GM10847 (cell line): ENCODE data around the gene NIM1K.

Source experiments
- POLR2A ChIP-seq: IDR thresholded peaks from 2 replicates; pipeline ENCODE4 v1.6.1; 2011; ENCODE audit not compliant: insufficient read length; ENCODE audit errors: extremely low read depth

NIM1K gene

DNA sequence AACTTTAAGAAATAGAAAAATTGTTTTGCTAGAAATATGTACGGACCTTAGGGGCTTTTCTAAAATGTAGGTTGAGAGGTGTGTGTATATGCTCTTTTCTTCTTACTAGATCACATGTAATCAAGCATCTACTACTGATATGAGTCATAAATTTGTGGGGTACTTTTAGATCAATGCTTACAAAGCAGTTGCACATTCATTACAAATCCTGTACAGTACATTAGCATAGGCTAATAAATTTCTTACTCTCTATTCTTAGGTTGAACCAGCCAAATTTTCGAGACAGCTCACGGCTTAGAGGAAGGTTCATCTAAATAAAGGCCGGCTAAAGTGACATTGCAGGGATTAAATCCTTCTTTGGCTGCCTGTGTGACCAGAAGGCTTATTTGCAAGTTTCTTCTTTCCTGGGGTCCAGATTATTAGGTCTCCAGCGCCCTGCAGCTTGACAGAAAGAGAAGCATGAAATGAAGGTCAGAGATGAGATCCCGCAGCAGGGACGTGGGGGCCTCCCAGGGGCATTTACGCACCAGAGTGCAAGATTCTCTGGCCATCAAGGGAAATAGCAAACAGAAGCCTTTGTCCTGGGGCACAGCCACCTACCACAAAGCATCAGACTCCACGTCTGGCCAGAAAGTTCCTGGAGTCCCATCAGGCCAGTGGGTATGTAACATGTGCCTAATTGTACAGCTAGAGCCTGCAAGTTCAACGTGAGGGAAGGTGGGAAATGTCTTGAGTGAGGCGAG lies 53.0 kb downstream of the NIM1K start:
- no peak for TF ChIP-seq POLR2A

DNA sequence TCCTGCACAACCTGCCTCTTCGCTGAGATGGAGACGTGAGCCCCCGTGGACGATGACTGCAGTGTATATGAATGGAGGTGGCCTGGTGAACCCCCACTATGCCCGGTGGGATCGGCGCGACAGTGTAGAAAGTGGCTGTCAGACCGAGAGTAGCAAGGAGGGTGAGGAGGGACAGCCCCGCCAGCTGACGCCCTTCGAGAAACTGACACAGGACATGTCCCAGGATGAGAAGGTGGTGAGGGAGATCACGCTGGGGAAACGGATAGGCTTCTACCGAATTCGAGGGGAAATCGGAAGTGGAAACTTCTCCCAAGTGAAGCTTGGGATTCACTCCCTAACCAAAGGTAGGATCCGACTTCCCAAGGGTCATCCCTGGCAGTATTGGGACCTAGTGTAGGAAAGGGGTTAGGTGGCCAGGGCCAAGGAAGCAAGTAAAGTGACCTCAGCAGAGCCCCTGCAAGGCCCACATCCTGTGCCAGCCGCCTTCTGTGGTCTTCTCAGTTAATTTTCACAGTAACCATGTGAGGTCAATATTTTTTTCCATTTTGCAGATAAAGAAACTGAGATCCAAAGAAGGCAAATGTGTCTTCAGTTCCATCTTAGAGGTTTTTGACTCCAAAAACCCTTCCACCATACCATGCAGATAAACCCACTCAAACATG lies 53.8 kb downstream of the NIM1K start:
- no peak for TF ChIP-seq POLR2A

DNA sequence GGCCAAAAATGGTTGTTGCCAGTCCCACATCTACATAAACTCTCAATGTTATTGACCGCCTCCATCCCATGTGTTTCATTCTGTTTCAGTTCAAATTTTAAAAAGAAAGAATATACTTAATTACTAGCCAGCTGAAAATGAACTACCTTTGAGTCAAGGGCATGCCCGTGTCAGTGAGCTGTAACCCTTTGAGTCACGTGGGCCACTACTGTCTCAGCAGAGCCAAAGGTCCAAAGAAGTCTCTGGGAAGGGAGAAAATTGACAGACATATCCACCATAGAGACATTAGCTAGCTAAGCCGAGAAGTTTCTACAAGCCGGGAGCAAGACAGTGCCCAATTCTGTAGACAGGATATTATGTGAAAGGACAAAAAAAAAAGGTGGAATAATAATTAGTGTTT lies 59.7 kb downstream of the NIM1K start:
- no peak for TF ChIP-seq POLR2A

DNA sequence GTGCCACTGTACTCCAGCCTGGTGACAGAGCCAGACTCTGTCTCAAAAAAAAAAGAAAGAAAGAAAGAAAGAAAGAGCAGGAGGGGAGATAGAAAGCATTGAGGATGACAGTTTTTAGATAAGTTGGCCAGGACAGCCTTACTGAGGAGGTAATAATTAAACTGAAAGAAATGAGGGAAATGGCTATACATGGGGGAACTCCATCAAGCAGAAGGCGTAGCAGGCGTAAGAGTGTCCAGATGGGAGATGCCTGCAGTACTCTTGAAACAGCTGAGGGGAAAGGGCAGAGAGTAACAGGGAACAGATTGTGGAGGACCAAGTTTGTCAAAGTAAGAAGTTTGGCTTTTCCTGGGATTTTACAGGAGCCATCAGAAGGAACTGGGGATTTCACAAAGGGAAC lies 63.7 kb downstream of the NIM1K start:
- no peak for TF ChIP-seq POLR2A

DNA sequence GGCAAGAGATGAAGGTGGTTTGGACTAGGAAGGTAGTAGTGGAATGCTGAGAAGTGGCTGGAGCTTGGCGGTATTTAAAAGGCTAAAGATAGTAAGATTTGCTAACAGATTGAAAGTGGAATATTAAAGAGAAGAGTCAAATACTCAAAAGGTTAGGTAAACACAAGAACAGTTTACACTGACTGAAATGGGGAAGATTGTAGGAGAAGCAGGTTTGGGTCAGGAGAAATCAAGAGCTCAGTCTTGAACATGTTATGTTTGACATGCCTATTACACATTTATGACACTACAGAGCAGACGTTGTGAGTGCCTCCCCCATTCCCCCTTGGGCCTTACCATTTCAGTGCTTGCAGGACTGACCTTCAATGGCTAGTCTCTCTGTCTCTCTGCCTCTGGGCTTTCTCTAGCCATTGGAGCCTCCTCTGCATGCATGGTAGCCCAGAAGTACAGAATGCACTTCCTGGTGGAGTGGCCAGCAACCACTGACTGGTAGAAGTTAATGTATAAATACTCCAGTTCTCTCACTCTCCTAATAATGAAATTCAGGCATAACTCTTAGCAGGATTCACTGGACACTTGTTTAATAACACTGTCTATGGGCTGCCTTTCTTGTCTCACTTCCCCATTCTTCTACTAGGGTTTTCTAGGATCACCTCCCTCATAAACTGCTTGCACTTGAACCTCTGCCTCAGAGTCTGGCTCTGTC lies 64.4 kb downstream of the NIM1K start:
- TF ChIP-seq POLR2A = no peak

DNA sequence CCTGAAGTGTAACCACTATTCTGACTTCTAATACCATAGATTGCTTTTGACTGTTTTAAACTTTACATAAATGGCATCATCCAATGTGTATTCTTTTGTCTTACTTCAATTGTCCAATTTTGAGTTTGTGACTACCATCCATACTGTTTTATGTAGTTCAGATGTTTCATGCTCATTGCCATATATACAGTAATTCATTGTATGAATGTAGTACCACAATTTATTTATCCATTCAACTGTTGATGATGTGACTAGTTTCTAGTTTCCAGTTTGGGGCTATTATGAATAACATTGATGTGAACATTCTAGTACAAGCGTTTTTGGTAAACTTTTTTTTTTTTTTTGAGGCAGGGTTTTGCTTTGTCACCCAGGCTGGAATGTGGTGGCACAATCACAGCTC lies 66.1 kb downstream of the NIM1K start:
- no peak for TF ChIP-seq POLR2A

DNA sequence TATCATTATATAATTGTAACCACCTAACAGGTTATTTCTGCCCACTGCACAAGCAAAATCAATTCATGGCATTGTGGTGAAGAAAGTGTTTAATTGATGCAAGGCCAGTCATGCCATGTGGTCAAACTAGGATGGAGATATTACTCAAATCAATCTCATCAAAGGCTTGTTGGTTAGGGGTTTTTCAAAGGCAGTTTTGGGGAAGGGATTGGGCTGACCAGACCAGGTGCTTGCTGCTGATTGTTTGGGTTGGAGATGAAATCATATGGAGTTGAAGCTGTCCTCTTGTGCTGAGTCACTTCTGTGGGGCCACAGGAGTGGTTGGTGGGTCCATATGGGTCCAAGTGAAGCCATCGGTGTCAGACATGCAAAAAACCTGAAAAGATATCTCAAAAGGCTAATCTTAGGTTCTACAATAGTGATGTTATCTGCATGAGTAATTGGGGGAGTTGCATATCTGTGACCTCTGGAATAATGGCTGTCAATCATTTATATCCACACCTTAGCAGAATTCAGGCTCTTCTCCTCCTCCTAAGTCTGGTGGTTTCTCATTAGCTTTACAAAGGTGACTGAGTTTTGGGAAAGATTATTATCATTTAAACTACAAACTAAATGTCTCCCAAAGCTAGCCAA lies 76.3 kb downstream of the NIM1K start:
- TF ChIP-seq POLR2A = no peak

DNA sequence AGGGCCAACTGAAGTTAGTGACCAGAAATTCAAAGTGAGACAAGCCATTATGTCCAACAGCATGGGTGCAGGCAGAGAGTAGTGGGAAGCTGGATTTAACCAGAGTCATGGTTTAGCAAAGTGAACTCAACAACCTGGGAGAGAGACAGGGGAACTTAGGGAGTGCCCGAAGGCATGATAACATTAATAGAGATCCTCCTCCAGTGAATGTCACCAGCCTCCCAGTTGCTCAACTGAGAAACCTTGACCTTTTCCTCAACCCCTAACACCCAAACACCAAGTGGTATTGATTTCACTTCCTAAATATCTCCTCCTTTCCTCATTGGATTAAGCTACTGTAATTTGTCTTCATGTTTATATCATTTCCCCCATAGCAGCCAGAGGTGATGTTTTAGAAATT lies 78.6 kb downstream of the NIM1K start:
- no peak for TF ChIP-seq POLR2A

DNA sequence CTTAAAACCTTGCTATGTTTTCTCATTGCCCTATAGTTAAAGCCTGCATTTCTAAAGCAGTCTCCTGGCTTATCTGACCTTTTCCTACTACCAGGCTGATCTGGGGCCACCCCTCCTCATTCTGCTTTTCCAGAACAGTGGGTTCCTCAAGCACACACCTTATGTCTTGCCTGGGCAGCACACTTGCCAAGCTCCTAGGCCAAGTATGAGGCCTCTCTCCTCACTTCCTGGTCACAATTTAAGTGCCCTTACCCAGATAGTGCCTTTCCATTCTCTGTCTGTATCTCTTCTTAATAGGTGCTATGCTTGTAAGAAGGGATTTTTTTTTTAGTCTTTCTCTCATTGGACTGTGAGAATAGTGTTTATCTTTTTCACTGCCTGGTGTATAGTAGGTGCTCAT lies 81.5 kb downstream of the NIM1K start:
- TF ChIP-seq POLR2A = no peak

DNA sequence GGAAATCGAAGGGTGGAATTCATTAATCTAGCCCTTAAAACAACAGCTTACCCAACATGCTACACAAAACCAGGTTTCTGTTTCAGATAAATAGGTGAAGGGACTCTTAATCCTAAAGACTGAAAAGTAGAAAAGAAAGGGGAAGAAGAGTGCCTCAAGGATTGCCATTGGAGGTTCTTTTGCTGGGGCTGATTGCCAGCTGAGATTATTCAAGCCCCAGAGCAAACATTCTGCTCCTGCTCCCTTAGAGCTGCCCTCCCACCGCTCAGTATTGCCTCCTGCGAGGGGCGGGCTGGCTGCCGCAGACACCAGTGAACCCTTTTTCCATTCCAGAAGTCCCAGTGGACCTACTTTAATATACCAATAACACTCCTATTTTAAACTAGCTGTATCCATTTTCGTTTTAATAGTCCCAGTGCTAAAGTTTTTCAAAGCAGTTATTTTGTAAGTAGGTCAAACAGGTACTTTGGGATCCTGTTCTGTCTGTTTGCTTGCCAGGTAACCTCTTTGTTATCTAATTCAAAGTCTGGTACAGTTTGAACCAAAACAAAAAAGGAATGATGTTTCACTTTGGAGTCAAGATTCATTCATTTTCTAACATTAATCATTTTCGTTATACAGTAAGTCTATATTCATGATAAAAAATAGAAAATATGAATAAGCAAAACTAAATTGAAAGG lies 82.5 kb downstream of the NIM1K start:
- no peak for TF ChIP-seq POLR2A

DNA sequence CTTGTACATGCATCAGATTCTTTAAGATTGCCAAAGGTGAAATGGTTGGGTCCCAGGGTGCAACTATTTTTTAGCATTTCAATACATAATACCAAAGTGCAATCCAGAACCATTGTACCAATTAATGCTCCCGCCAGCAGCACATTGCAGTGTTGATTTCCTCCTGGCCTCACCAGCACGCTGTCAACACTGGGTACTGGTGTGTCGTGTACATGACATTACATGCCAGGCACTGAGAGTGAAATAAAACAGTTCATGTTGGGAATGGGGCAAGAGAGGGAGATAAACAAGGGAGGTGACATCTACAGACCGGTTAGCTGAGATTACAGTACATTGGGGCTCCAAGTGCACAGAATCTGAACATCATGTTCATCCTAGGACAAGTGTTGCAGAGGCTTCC lies 83.4 kb downstream of the NIM1K start:
- TF ChIP-seq POLR2A = no peak

DNA sequence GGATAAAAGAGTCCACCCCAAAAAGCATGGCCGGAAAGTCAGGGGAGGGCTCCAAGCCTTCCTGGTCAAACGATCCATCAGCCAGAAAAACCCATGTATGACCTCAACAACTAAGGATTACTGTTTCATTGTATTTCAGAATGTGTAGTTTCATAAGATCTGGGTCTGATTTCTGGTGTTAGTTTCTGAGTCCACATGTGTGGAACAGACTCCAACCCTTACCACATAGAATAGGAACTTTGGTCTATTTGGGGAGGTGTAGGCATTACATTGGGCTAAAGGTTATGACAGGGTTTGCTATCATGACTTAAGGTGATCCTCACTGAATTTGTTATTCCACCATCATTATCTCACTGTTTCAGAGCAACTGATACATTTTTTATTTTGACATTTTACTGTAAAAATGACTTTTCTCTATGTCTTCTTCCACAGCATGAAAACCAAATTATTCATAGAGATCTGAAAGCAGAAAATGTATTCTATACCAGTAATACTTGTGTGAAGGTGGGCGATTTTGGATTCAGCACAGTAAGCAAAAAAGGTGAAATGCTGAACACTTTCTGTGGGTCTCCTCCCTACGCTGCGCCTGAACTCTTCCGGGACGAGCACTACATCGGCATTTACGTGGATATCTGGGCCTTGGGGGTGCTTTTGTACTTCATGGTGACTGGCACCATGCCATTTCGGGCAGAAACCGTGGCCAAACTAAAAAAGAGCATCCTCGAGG lies 87.7 kb downstream of the NIM1K start:
- TF ChIP-seq POLR2A = no peak

DNA sequence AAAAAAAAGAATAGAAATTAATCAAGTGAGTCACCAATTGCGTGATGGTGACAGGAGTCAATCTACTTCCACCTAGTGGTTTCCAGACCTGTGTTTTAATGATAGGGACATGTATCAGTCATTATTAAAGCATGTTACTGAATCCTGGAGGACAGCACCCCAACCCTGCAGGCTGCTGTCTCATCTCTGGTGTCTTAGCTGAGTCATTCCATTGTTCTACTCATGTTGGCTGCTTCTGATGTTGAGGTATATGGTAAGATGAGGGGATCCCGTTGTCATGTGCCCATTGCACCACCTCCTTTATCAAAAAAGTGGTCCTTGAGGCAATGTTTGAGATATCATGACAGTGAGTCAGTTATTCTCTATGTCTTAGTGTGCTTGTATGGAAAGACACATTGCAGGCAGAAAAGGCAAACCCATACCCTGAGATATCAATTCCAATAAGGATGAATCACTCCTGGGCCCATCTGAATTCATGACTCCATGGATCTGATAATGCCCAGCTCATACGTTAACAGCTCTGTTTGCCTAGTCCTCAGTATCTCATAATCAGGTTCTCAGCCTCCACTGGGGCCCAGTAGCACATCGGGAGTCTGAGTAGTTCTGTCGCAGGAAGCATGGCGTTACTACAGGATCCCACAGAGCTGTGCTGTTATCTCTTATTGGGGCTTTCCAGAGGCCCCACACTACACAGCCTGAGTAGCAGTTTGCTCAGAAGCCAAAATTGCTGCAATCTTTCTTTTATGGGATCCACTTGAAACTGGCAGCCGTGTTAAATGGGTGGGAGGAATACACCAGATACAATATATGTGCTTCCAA lies 90.0 kb downstream of the NIM1K start:
- TF ChIP-seq POLR2A = no peak

DNA sequence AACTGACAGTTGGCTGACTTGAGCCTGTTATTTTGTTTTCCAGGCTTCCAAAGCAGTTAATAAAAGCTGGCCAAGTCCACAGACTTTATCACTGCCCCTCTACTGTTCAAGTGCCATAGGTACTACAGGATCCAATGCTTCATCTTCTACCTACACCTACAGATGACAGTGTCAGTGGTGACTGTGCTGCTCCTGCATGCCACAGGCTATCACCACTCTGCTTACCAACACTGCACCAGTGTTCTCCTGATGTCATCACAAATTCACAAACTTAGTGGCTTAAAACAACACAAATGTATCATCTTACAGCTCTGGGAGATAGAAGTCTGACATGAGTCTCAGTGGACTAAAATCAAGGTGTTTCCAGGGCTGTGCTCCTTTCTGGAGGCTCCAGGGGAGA lies 94.6 kb downstream of the NIM1K start:
- TF ChIP-seq POLR2A = no peak
